ENCODE measurements around the gene ST3GAL2.
A peak's percentile ranks its signal among the peaks of the same experiment; 100 is the strongest.
"Not testable (repeated sequence)": the region's sequence is repeated elsewhere in the genome, so short reads cannot be mapped to it uniquely, and the experiment has no call there.

ST3GAL2 gene

DNA sequence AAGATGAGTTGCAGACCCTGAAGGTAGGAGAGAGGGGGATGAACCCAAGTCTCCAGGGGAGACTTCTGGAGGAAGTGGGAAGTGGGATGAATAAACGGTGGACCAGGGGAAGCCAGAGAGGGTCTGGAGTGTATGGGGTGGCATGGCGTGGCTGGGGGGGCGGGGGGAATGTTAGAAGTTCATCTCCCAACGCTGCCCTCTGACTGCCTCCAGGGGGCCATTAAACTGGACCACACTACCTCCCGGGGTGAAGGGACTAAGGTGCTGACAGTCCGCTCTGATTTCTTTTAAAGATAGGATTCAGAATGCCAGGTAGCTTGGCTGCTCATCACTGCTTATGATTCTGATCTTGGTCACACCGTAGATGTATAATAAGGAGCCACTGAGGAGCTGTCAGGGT, 21.2 kb downstream of the ST3GAL2 start:
- no peak for DNase-seq (ENCODE audit: low read depth)

DNA sequence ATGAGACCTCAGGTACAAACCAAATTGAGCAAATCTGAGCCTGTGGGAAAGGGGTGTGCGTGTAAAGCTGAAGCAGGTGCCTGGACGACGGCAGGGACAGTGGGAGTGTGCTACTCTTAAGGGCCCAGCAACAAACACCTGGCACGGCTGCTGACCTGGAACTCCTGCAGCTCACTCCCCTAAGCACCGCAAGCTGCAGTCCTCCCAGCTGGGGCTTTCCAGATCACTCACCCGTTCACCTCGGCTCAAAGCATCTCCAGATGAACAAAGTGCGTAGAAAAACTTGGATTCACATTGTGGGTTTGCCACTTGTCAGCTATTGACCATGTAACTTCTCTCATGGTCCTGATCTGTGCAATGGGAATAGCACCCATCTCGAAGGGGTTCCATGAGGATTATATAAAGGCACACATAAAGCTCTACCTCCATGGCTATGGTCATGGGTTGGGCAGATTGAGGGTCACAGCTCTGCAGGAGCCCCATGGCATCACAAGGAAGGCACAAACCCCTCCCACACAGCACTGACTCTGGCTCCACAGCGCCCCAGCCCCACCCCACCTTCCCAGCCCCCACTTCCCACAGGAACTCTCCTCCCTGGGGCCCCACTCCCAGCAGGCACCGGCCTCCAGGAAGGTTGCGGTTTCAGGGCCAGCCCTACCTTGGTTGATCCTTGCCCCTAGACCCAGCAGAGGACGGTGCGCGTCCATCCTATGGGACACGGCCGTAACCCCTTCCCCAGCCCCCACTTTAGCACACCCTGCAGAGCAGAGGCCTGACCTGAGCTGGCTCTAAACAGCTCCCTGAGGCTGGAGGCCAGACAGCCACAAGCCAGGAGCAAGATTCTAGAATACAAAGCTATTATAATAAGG, 21.9 kb downstream of the ST3GAL2 start:
- no peak for DNase-seq (ENCODE audit: low read depth)

DNA sequence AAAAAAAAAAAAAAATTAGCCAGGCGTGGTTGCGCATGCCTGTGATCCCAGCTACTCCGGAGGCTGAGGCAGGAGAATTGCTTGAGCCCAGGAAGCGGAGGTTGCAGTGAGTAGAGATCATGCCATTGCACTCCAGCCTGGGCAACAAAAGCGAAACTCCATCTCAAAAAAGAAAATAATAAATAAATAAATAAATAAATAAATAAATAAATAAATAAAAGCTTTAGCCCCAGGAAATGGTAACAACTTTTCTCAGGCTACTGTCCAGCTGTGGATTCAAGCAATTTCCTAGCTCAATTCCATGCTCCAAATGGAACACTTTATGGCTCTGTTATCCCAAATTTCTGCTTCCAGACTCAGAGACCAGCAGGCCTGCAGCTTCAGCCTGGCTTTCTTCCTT, 25.3 kb downstream of the ST3GAL2 start:
- DNase-seq (ENCODE audit: low read depth) = not testable (repeated sequence)

DNA sequence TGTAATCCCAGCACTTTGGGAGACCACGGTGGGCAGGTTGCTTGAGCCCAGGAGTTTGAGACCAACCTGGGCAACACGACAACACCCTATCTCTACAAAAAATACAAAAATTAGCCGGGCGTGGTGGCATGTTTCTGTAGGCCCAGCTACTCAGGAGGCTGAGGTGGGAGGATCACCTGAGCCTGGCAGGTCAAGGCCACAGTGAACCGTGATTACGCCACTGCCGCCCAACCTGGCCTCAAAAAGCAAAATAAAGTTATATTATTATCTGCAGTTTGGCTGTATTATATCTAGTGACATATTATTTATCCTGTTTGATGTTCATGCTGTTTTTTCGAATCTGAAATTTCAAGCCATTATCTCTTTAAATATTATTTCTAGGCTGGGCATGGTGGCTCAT, 26.5 kb downstream of the ST3GAL2 start:
- no peak for DNase-seq (ENCODE audit: low read depth)

DNA sequence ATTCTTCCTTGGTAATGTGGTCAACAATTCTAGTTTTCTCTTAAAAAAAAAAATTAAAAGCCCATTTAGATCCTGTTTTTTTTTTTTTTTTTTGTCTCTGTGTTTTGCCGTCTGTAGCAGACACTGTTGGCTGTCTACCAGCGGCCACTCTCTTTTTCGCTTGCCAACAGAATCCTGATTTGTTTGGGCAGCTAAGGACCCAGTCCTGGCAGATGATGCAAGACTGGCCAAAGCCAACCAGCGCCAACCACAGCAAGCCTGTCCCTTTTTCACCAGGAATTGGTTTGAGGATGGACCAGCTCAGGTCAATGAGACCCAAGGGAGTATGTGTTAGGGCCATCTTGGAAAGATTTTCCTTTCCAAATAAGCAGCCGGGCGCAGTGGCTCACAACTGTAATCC, 28.2 kb downstream of the ST3GAL2 start:
- no peak for DNase-seq (ENCODE audit: low read depth)

DNA sequence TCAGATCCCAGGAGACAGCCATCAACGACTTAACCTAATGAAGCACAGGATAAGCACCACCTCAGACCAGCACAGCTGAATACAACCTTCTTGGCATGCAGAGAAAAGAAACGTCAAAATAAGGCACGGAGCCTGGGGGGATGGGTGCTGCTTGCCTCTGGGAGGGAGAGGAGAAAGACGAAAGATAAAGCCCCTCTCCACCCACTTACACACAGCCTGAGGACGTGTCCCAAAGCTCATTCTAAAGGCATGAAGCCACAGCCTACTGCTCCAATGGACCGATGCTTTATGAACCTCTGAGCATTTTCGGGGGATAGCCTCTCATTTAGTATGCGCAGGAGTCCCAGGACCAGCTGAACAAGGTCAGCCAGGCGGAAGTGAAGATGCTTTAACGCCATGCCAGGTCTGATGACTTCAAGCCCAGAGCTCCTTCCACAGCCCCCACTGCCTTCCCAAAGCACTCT, 31.1 kb downstream of the ST3GAL2 start:
- DNase-seq (ENCODE audit: low read depth) = no peak

DNA sequence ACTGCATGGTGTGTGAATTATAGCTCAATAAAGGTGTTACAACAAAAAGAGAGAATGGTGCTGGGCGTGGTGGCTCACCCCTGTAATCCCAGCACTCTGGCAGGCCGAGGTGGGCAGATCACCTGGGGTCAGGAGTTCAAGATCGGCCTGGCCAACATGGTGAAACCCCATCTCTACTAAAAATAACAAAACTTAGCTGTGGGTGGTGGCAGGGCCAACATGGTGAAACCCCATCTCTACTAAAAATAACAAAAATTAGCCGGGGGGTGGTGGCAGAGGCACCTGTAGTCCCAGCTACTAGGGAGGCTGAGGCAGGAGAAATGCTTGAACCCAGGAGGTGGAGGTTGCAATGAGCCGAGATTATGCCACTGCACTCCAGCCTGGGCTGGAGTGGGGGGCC, 32.8 kb downstream of the ST3GAL2 start:
- DNase-seq (ENCODE audit: low read depth) = not testable (repeated sequence)

DNA sequence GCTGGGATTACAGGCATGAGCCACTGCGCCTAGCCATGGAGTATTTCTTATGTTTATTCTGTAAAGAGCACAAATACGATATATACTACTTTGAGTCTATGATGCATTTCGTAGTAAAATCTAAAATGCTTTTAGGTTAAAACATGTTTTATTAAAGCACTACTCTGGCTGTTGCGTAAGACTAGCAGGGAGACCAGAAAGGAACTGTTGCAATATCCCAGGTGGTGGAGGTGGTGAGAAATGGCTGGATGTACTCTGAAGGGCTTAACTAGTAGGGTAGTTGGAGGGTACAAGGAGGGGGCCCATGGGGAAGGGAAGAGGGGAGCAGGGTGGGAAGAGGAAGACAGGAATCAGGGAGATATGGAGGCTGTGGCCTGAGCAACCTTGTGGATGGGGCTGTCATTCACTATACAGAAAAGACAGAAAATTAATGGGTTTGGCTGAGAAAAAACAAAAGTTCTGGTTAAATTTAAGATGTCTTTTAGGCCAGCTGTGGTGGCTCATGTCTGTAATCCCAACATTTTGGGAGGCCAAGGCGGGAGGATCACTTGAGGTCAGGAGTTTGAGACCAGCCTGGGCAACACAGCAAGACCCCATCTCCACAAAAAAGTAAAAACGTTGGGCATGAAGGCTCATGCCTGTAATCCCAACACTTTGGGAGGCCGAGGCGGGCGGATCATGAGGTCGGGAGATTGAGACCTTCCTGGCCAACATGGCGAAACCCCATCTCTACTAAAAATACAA, 35.8 kb downstream of the ST3GAL2 start:
- no peak for DNase-seq (ENCODE audit: low read depth)

DNA sequence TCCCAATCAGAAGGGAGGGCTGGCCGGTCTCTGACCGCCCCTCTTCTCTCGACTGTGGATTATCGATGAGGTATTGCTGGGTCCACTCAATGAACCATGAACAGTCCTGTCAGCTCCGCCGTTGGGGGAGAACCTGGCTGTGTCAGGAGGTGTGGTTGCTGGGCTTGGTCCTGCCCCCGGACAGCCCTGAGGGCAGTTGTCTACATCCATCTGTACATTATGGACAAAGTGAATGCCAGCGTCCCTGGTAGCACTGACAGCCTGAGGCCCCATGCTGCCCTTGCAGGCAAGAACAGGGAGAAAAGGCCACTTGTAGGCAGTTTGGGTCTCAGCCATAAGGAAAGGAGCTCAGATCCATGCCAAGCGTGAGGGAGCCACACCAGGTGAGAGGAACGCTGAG, 38.9 kb downstream of the ST3GAL2 start:
- no peak for DNase-seq (ENCODE audit: low read depth)

DNA sequence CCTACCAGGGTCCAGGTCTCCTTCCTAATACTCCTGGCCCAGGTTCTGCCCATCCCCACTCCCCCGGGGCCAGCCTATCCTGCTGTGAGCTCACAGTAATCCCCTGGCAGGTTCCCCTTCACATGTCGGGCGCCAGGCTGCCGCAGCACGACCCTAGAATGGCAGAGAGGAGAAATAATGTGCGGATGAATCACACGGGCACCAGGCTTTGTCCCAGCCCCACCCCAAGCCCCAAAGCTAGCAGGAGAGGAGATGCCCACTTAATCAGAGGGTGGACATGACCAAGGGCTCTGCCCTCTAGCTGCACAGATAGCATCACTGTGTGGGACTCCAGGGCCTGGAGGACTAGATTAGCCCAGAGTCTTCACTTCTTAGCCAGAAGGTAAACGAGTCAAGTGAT, 39.5 kb downstream of the ST3GAL2 start:
- DNase-seq (ENCODE audit: low read depth) = no peak

DNA sequence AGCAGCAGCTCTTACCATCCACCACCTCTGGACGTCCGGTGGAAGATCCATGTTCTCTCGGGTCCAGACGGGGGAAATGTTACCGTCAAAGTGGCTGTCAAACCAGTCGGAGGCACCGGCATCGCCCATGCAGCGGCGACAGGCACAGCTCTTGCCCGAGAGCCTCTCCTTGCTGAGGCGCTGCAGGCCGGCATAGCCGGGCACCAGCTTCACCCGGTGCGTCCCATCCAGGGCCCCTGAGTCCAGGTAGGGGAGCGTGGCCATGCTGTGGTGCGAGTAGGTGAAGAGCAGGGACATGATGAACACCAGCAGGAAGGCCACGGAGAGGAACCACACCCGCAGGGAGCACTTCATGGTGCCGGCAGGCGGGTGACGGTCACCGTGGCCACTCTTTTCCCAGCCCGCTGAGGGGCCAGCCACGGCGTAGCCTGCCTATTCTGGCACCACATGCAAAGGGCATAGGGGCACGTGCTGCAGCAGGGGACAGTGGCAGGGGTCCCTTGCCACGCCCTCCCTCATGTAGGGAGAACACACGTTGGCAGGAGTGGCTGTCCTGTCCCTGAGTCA, 40.6 kb downstream of the ST3GAL2 start:
- DNase-seq (ENCODE audit: low read depth) = no peak

DNA sequence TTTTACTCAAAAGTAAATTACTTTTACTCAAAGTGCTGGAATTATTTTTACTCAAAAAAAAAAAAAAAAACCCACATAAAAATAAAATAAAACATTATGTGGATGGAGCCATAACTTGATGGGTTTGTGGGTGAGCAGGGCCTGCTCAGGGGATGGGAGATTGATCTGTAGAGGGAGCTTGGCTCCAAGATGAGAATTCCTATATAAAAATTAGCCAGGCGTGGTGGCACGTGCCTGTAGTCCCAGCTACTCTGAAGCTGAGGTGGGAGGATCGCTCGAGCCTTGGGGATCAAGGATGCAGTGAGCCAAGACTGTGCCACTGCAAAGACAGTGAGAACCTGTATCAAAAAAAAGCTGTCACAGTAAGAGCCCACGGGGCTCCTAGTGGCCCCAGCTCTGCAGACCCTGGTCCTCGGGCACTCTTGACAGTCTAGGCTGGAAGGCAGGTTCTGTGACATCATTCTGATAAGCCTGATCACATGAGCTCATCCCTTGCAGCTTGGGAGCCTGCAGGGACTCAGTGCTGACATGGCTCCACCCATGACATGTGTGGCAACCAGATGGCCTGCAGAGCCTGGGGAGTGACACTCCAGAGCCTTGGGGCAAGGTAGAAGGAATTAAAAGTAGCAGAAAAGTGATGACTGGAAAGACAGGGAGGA, 42.5 kb downstream of the ST3GAL2 start:
- DNase-seq (ENCODE audit: low read depth) = no peak

DNA sequence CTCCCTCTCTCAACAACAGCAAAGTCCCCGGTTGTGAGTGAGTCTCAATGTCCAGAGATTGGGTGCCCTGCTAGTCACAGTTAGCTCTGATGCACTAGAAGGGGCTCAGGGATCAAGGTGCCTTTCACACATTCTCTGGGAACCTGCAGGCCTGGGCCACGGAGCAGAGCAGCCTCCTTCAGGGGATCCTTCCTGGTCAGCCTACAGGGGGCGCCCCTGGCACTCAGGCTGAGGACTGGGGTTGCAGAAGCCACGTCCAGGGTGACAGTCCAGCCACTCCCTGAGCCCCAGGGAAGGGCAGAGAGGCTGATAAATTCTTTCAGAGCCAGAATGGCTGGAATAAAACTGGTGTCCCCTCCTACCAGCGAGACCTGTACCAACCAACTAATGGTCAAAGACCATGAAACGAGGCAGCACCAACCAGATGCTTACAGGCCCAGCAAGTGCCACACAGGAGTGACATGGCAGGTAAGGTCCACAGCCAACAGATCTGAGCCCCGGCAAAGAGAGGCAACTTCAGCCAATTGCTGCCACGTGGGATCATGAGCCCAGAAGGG, 43.5 kb downstream of the ST3GAL2 start:
- DNase-seq (ENCODE audit: low read depth) = peak; percentile 36

DNA sequence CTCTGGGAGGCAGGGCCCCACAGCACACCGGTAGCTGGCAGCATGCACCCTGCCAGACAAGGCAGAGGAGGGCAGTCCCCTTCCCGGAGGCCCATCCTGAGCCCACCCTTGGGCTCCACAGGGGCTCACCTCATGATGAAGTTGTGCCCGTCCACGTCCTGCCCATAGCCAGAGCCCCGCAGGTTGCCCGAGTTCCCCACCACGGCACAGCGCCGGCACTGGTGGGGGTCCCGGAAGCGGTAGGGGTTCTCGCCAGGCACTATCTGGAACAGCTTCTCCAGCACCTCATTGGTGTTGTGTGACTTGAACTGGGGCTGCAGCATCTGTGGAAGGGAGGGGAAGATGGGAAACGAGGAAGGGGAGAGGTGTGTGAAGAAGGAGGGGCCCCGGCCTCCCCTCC, 44.0 kb downstream of the ST3GAL2 start:
- DNase-seq (ENCODE audit: low read depth) = no peak

DNA sequence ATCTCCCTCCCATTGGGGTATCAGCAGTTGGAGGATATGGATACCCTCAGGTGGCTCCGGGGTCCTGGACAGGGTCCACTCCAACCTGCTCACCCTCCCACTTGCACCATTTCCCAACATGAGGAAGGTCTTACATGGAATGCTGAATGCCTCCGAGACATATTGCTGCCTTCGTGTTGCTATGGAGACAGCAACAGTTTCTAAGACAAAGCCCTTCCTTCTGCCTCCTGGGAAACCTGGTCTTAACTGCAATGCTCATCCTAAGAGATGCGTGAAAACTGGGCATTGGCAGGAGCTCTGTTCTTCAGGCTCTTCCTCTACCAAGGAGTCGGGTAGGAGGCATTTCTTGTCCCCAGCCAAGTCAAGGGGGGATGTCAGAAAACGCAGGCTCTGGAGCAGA, 45.2 kb downstream of the ST3GAL2 start:
- no peak for DNase-seq (ENCODE audit: low read depth)

DNA sequence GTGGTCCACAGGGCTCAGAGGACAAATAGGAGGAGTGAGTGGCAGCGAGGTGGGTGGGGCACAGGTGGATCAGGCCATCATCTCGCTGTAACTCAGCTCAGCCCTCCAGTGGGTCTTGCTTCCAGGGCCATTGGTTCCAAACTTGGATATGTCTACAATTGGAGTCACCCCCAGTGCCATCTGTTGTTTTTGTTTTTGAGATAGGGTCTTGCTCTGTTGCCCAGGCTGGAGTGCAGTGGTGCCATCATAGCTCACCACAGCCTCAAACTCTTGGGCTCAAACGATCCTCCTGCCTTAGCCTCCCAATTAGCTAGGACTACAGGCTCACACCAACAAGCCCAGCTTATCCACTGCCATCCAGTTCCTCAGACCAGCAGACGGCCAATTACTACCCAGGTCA, 46.3 kb downstream of the ST3GAL2 start:
- no peak for DNase-seq (ENCODE audit: low read depth)

DNA sequence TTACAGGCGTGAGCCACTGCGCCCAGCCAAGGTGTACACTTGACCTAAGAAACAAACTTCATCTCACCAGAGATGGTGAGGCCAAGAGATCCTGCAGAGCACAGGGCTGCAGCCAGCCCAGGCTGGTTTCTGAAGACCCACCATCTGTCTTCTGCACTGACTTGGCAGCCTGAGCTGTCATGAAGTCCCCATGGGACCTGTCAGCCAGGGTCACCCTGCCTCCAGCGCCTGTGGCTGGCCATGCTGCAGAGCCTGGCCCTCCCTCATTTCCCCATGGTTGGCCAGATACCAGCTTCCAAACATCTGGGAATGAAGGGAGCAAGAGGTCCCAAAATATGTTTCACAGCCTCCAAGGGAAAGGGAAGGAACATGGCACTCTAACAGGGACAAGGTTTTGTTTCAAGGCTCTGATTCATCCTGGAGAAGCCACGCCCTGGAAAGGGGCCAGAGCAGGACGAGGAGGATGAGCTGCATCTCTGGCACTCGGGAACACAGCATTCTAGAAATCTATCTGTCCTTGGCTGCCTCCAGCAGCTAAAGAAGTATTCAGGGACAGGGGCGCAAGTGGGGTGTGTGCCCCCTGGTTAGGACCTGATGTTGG, 46.9 kb downstream of the ST3GAL2 start:
- DNase-seq (ENCODE audit: low read depth) = no peak

DNA sequence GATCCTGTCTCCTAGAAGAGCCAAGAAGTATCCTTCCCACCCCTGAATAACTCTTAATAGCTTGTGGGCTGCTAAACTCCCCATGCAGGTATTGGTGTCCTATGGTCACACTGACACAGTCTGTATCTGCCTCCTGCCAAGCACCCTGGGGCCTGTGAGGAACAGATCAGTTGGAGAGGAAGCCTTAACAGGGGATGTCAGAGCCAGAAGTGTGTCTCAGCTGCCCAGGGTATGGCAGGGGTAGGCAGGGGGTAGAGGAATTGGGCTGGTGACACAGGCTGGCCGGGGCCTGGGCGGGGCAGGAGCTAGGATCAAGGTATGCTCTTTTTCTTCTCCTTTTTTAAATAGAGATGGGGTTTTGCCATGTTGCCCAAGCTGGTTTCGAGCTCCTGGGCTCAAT, 47.5 kb downstream of the ST3GAL2 start:
- no peak for DNase-seq (ENCODE audit: low read depth)

DNA sequence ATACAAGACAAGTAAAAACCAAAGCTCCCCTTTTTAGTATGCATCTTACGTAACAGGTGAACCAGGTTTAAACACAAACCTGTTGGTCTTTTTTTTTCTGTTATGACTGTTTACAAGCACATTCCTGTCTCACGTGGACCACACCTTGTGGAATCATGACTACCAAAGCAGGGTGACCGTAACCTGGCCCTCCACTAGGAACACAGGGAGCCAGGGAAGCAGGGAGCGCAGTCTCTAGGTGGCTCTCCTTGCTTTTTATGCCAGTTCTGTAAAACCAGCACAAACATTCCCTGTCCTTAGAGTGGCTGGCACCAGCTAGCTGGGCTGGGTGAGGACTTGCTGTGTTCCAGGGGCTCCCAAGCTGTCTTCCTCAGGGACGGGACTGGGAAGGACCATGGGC, 48.1 kb downstream of the ST3GAL2 start:
- no peak for DNase-seq (ENCODE audit: low read depth)

DNA sequence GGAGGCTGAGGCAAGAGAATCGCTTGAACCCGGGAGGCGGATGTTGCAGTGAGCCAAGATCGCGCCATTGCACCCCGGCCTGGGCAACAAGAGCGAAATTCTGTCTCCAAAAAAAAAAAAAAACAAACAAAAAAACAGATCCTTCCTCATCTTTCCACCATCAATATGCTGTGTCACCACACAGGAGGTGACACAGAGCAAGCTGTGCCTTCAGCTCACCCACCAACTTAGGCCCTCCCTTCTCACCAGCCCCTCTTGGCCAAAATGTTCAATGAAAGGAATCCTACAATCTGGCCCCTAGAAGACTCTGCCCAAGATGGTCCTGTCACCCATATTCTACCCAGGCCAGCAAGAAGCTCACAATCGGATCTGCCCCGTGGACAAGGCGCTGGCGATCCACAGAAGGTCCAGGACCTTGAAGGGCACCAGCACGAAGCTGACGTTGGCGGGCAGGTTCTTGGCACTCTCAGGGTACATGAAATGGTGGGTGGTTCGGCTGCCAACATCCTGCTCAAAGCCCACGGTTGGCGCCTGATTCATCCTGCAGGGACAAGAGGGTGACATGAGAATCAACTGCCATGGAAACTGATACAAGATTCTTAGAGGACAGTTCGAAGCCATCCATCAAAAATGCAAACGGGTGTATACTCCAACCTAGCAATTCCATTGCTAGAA, 50.8 kb downstream of the ST3GAL2 start:
- no peak for DNase-seq (ENCODE audit: low read depth)

DNA sequence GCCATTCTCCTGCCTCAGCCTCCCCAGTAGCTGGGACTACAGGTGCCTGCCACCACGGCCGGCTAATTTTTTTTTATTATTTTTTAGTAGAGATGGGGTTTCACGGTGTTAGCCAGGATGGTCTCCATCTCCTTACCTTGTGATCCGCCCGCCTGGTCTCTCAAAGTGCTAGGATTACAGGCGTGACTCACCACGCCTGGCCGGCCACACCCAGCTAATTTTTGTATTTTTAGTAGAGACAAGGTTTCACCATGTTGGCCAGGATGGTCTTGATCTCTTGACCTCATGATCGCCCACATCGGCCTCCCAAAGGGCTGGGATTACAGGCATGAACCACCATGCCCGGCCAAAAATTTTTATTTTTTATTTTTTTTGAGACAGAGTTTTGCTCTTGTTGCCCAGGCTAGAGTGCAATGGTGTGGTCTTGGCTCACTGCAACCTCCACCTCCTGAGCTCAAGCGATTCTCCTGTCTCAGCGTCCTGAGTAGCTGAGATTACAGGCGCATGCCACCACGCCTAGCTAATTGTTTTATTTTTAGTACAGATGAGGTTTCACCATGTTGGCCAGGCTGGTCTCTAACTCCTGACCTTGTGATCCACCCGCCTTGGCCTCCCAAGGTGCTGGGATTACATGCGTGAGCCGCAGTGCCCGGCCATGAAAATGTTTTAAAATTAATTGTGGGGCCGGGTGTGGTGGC, 52.5 kb downstream of the ST3GAL2 start:
- DNase-seq (ENCODE audit: low read depth) = not testable (repeated sequence)
